Measurements from ENCODE around the gene ATG4A. TPM values are rescaled to one million over a fixed set of nuclear protein-coding genes. Genes with fewer than 3 reads are reported as not detected.

Gene ATG4A
- total RNA-seq, 1 donor from 2014 or later: 10.0 TPM

GRCh38 chrX:108171671-108172070, 80.1 kb downstream of the ATG4A start:
- no peaks in the 10 kb centered on the region for H3K36me3 ChIP-seq (ENCODE audit: control insufficient read depth, insufficient read depth, low read length)
- H3K4me3 ChIP-seq (ENCODE audit: low read depth, low read length): no peak overlapping the region
- TF ChIP-seq, protein P1, sequence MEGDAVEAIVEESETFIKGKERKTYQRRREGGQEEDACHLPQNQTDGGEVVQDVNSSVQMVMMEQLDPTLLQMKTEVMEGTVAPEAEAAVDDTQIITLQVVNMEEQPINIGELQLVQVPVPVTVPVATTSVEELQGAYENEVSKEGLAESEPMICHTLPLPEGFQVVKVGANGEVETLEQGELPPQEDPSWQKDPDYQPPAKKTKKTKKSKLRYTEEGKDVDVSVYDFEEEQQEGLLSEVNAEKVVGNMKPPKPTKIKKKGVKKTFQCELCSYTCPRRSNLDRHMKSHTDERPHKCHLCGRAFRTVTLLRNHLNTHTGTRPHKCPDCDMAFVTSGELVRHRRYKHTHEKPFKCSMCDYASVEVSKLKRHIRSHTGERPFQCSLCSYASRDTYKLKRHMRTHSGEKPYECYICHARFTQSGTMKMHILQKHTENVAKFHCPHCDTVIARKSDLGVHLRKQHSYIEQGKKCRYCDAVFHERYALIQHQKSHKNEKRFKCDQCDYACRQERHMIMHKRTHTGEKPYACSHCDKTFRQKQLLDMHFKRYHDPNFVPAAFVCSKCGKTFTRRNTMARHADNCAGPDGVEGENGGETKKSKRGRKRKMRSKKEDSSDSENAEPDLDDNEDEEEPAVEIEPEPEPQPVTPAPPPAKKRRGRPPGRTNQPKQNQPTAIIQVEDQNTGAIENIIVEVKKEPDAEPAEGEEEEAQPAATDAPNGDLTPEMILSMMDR (IDR thresholded peaks at IDR 0.05; ENCODE audit: insufficient read depth, low read length, poor library complexity, severe bottlenecking): no peak
- peaks cover 2% of the 10 kb centered on the region for H3K27me3 ChIP-seq (ENCODE audit: control insufficient read depth, insufficient read depth, low read length)
- no peak for DNase-seq (ENCODE audit: low read depth)

DNA sequence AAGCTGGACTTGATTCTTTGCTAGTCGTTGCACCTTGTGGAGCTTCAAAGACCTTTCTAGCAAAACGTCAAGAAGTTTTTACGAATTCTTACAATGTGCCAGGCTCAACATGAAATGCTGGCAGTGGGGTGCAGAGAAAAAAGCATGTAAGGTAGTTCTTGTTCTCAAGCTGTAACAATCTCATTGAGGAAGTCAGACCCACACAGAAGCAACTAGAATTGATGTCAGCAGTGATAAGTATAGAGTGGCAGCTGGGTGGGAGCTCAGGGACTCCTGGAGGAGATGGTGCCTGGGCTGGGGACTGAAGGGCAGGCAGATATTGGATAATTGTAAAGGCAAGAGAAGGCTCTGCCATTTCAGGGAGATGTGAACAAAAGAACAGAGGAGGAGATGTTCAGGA, 82.3 kb downstream of the ATG4A start:
- DNase-seq (ENCODE audit: low read depth): no peak
- TF ChIP-seq, protein P1 (IDR thresholded peaks at IDR 0.05; ENCODE audit: insufficient read depth, low read length, poor library complexity, severe bottlenecking): no peak
- Histone ChIP-seq H3K36me3 (ENCODE audit: control insufficient read depth, insufficient read depth, low read length) (no peaks in the 10 kb centered on the region), H3K4me3 (ENCODE audit: low read depth, low read length) (no peak overlapping the region), H3K27me3 (ENCODE audit: control insufficient read depth, insufficient read depth, low read length) (peaks cover 2% of the 10 kb centered on the region)

DNA sequence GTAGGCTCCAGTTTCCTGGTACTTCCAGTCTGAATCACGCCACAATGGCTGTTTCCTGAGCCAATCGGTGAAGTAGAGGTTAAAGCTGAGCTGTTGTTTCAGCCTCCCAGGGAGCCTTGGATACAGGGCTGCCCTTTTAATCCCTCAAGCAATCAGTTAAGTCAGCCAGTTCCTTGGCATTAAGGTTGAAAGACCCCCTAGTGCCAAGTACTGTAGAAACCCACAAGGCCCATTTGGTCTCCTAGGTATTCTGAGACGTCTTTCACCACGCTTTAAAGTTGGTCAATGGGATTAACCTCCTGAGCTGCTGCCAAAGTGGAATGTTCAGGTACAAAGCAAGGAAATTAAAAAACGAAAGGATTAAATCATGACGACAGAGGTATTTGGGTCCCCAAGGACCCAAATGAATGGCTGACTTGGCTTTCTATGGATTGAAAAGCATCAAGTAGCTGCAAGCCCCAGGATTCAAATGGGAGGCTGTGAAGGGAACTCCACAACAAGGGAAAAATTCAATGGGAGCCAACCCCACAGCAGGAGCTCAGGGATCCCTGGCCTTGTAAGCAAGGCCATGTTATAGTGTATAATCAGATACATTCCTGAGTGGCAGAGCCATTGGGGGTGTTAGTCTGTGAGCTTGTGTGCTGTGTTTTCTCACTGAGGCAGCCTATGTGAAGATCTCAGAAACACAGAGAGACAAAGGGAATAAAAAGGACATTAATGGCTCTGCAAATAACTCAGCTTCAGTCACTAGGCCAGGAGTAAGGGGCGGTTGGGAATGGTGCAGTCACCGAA, 86.0 kb downstream of the ATG4A start:
- peaks cover 2% of the 10 kb centered on the region for H3K27me3 ChIP-seq (ENCODE audit: control insufficient read depth, insufficient read depth, low read length)
- H3K4me3 ChIP-seq (ENCODE audit: low read depth, low read length): no peak overlapping the region
- TF ChIP-seq, protein P1 (IDR thresholded peaks at IDR 0.05; ENCODE audit: insufficient read depth, low read length, poor library complexity, severe bottlenecking): no peak
- H3K36me3 ChIP-seq (ENCODE audit: control insufficient read depth, insufficient read depth, low read length): no peaks in the 10 kb centered on the region
- DNase-seq (ENCODE audit: low read depth): no peak

GRCh38 chrX:108178143-108178498, 86.5 kb downstream of the ATG4A start:
- peaks cover 2% of the 10 kb centered on the region for H3K27me3 ChIP-seq (ENCODE audit: control insufficient read depth, insufficient read depth, low read length)
- TF ChIP-seq, protein P1 (IDR thresholded peaks at IDR 0.05; ENCODE audit: insufficient read depth, low read length, poor library complexity, severe bottlenecking): no peak
- H3K4me3 ChIP-seq (ENCODE audit: low read depth, low read length): no peak overlapping the region
- H3K36me3 ChIP-seq (ENCODE audit: control insufficient read depth, insufficient read depth, low read length): no peaks in the 10 kb centered on the region
- no peak for DNase-seq (ENCODE audit: low read depth)

DNA sequence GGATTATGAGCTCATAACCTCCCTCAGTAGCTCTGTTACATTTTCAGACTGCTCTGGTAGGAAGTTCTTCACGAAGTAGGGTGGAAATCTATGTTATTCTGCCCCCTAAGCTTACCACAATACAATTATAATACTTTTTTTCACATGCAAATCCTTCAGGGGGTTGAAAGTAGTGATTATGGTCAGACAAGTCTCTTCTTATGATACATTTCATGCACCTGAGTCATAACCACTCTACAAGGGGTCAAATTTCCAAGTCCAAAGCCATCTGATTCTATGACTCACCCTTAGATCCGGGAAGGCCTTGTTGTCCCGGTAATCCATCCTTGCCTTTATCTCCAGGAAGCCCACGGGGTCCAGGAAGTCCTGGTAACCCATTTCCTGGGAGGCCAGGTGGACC, 95.2 kb downstream of the ATG4A start:
- TF ChIP-seq, protein P1 (IDR thresholded peaks at IDR 0.05; ENCODE audit: insufficient read depth, low read length, poor library complexity, severe bottlenecking): no peak
- H3K4me3 ChIP-seq (ENCODE audit: low read depth, low read length): no peak overlapping the region
- H3K36me3 ChIP-seq (ENCODE audit: control insufficient read depth, insufficient read depth, low read length): no peaks in the 10 kb centered on the region
- H3K27me3 ChIP-seq (ENCODE audit: control insufficient read depth, insufficient read depth, low read length): no peaks in the 10 kb centered on the region
- peak; percentile 63 for DNase-seq (ENCODE audit: low read depth)

DNA sequence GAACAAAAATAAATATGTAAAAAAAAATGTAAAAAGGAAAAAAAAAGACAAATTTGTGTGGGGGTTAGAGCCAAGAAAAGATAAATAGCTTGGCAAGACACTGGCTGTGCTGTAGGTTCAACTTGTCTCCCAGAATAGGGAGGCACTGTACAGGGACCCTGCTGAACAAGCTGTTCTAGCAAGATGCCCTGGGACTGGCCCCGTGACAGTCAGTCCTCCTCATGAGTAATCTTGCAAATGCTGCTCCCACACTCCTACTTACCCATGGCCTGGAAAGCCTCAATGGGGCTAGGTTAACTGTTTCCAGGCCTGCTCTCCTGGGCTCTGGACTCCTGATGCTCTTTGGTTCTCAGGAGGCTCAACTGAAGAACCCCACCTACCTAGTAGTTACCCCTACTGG, 106.8 kb downstream of the ATG4A start:
- no peaks in the 10 kb centered on the region for H3K36me3 ChIP-seq (ENCODE audit: control insufficient read depth, insufficient read depth, low read length)
- DNase-seq (ENCODE audit: low read depth): no peak

More for the DNA sequence above, 106.8 kb downstream of the ATG4A start:
- TF ChIP-seq, protein P1 (IDR thresholded peaks at IDR 0.05; ENCODE audit: insufficient read depth, low read length, poor library complexity, severe bottlenecking): no peak
- no peak overlapping the region for H3K4me3 ChIP-seq (ENCODE audit: low read depth, low read length)
- no peaks in the 10 kb centered on the region for H3K27me3 ChIP-seq (ENCODE audit: control insufficient read depth, insufficient read depth, low read length)
